Esophagus (tissue), 2 donors: ENCODE data around the gene CYP27C1. TPM values are rescaled to one million over a fixed set of nuclear protein-coding genes. Genes with fewer than 3 reads are reported as not detected.
A peak's percentile ranks its signal among the peaks of the same experiment; 100 is the strongest.
"Not testable (repeated sequence)": the region's sequence is repeated elsewhere in the genome, so short reads cannot be mapped to it uniquely, and the experiment has no call there.

Source experiments
- H3K27ac ChIP-seq, 2 donors: one replicate each; pipeline ENCODE4 v1.5.1; 2013; ENCODE audit warnings: low read depth in 2 of 2, mild to moderate bottlenecking in 2 of 2, inconsistent platforms in 1 of 2, low read length in 1 of 2, moderate library complexity in 1 of 2
- H3K27me3 ChIP-seq, 2 donors: one replicate each; pipeline ENCODE4 v1.6.1; 2013; ENCODE audit warnings: low read length in 2 of 2, control low read depth in 1 of 2, mild to moderate bottlenecking in 1 of 2; ENCODE audit not compliant: insufficient read depth in 2 of 2, control insufficient read depth in 1 of 2
- H3K36me3 ChIP-seq, 2 donors: one replicate each; pipeline ENCODE4 v1.6.1; 2013; ENCODE audit warnings: low read length in 1 of 2; ENCODE audit not compliant: control insufficient read depth in 2 of 2, insufficient read depth in 2 of 2
- H3K4me1 ChIP-seq, 2 donors: one replicate each; pipeline ENCODE4 v1.6.1; 2013; ENCODE audit warnings: low read length in 1 of 2; ENCODE audit not compliant: control insufficient read depth in 2 of 2, insufficient read depth in 2 of 2
- H3K4me3 ChIP-seq, 2 donors: one replicate each; pipeline ENCODE4 v1.5.1; 2013; ENCODE audit warnings: low read length in 2 of 2, mild to moderate bottlenecking in 2 of 2, low read depth in 1 of 2, moderate library complexity in 1 of 2
- H3K9me3 ChIP-seq, 2 donors: one replicate each; pipeline ENCODE4 v1.6.1; 2013; ENCODE audit warnings: mild to moderate bottlenecking in 2 of 2, low read depth in 1 of 2, low read length in 1 of 2, moderate library complexity in 1 of 2; ENCODE audit not compliant: control insufficient read depth in 2 of 2, insufficient read depth in 1 of 2
- WGBS, 2 donors: extraction: QIAGEN DNeasy Blood & Tissue Kit; methylation state at CpG; one replicate each; pipeline ENCODE4 v1.1.7; 2013; 5-methylcytosine and 5-hydroxymethylcytosine counted together
- polyA plus RNA-seq, 2 donors: library from polyadenylated mRNA; stranded (reverse); fragments of 200-250 nt; gene quantifications; one replicate each; pipeline ENCODE4 v1.2.3, GENCODE V29; 2013
- donor health status: healthy with polysubstance abuse.
- donor health status: Bipolar disorder and iron deficiency.

The CYP27C1 gene
- polyA plus RNA-seq, 2 donors = 0.80 to 1.4 TPM

GRCh38 chr2:127165539-127165935 lies 54.6 kb downstream of the CYP27C1 start:
- Histone ChIP-seq H3K27ac (peak overlapping the region in 1 of 2 donors; percentile 50), H3K4me1 (no peaks in the 10 kb centered on the region), H3K36me3 (no peaks in the 10 kb centered on the region), H3K9me3 (no peaks in the 10 kb centered on the region), H3K4me3 (no peak overlapping the region), H3K27me3 (no peaks in the 10 kb centered on the region)
- WGBS, 2 donors = 68 to 73% methylated on average over 3 of the region's 3 CpGs

- H3K36me3 ChIP-seq = no peaks in the 10 kb centered on the region
- no peak overlapping the region for H3K4me3 ChIP-seq
- no peaks in the 10 kb centered on the region for H3K27me3 ChIP-seq
- no peaks in the 10 kb centered on the region for H3K9me3 ChIP-seq
- H3K27ac ChIP-seq = no peak overlapping the region
- WGBS, 2 donors = 91 to 93% methylated on average over 11 of the region's 11 CpGs
- H3K4me1 ChIP-seq = no peaks in the 10 kb centered on the region
Measured at GRCh38 chr2:127164761-127165538, 55.1 kb downstream of the CYP27C1 start.

- Histone ChIP-seq H3K9me3 (no peaks in the 10 kb centered on the region), H3K27ac (no peak overlapping the region), H3K4me1 (no peaks in the 10 kb centered on the region), H3K27me3 (no peaks in the 10 kb centered on the region), H3K4me3 (no peak overlapping the region), H3K36me3 (no peaks in the 10 kb centered on the region)
- WGBS, 2 donors = 80 to 84% methylated on average over 3 of the region's 3 CpGs
Measured at GRCh38 chr2:127163921-127164320, 56.2 kb downstream of the CYP27C1 start.

GRCh38 chr2:127163090-127163406 lies 57.1 kb downstream of the CYP27C1 start:
- H3K9me3 ChIP-seq, H3K27ac ChIP-seq: not testable (repeated sequence)
- WGBS, 2 donors = 92 to 95% methylated on average over 7 of the region's 7 CpGs

GRCh38 chr2:127162261-127163089 lies 57.6 kb downstream of the CYP27C1 start:
- Histone ChIP-seq H3K36me3 (no peaks in the 10 kb centered on the region), H3K27me3 (no peaks in the 10 kb centered on the region), H3K4me3 (no peak overlapping the region), H3K4me1 (no peaks in the 10 kb centered on the region), H3K9me3 (no peaks in the 10 kb centered on the region), H3K27ac (no peak overlapping the region)
- 91% methylated on average over 7 of the region's 7 CpGs for WGBS, 2 donors

More at GRCh38 chr2:127163090-127163406, 57.1 kb downstream of the CYP27C1 start:
- not testable (repeated sequence) for H3K4me3 ChIP-seq, H3K4me1 ChIP-seq, H3K27me3 ChIP-seq, H3K36me3 ChIP-seq

- Histone ChIP-seq H3K4me3 (no peak overlapping the region), H3K4me1 (no peaks in the 10 kb centered on the region), H3K9me3 (no peaks in the 10 kb centered on the region), H3K36me3 (no peaks in the 10 kb centered on the region), H3K27ac (no peak overlapping the region), H3K27me3 (no peaks in the 10 kb centered on the region)
- WGBS, 2 donors = 57 to 60% methylated on average over 12 of the region's 12 CpGs
Measured at GRCh38 chr2:127161176-127162136, 58.6 kb downstream of the CYP27C1 start.

- WGBS, 2 donors = 55 to 74% methylated on average over 3 of the region's 3 CpGs
- no peak overlapping the region for H3K27ac ChIP-seq
- H3K4me3 ChIP-seq = no peak overlapping the region
Measured at GRCh38 chr2:127160676-127161075, 59.4 kb downstream of the CYP27C1 start.

GRCh38 chr2:127159543-127159942 lies 60.6 kb downstream of the CYP27C1 start:
- no peak overlapping the region for H3K4me3 ChIP-seq
- no peaks in the 10 kb centered on the region for H3K27me3 ChIP-seq
- H3K27ac ChIP-seq = no peak overlapping the region
- H3K4me1 ChIP-seq = peaks cover 0 to 2% of the 10 kb centered on the region in 2 donors
- no peaks in the 10 kb centered on the region for H3K9me3 ChIP-seq
- peaks cover 0 to 2% of the 10 kb centered on the region in 2 donors for H3K36me3 ChIP-seq
- WGBS, 2 donors = 74 to 78% methylated on average over 2 of the region's 2 CpGs

More at GRCh38 chr2:127160676-127161075, 59.4 kb downstream of the CYP27C1 start:
- H3K36me3 ChIP-seq = peaks cover 0 to 2% of the 10 kb centered on the region in 2 donors
- H3K4me1 ChIP-seq = peaks cover 0 to 2% of the 10 kb centered on the region in 2 donors
- no peaks in the 10 kb centered on the region for H3K9me3 ChIP-seq
- no peaks in the 10 kb centered on the region for H3K27me3 ChIP-seq

GRCh38 chr2:127158614-127159290 lies 61.3 kb downstream of the CYP27C1 start:
- H3K9me3 ChIP-seq = no peaks in the 10 kb centered on the region
- peaks cover 0 to 2% of the 10 kb centered on the region in 2 donors for H3K36me3 ChIP-seq
- peaks cover 0 to 2% of the 10 kb centered on the region in 2 donors for H3K4me1 ChIP-seq
- no peaks in the 10 kb centered on the region for H3K27me3 ChIP-seq
- 86% methylated on average over 11 of the region's 11 CpGs for WGBS, 2 donors
- no peak overlapping the region for H3K27ac ChIP-seq
- H3K4me3 ChIP-seq = no peak overlapping the region
